Right kidney (tissue), 1 donor: ENCODE results near the gene SLC44A2.
"Not testable (repeated sequence)": the region's sequence is repeated elsewhere in the genome, so short reads cannot be mapped to it uniquely, and the experiment has no call there.

ENCODE experiments used
- DNase-seq: peaks from one replicate; pipeline ENCODE4 v3.0.0-alpha.2; 2016

SLC44A2 gene

GRCh38 chr19:10646456-10647159, 21.3 kb downstream of the SLC44A2 start:
- no peak for DNase-seq

- no peak for DNase-seq
These were observed 23.0 kb downstream of the SLC44A2 start for GRCh38 chr19:10648360-10648759.

DNA sequence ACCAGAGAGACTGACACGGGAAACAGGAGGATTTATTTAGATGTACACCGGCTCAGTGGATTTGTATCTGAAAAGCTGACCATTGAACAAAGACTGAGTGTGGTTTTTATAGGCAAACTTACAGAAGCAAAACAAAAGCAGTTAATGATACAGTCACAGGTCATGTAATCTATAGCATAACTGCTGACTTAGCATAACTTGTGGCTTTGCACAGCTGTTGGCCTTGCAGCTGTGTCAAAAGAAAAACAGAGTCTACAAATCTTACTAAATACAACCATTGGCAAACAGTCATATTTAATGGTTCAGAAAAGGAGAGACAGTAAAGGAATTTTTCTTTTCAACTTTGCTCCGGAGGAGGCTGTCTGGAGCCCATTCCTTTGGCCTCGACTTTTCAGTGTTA, 26.5 kb downstream of the SLC44A2 start:
- DNase-seq: no peak

- DNase-seq: no peak
These were observed 28.1 kb downstream of the SLC44A2 start for GRCh38 chr19:10653482-10653731.

DNA sequence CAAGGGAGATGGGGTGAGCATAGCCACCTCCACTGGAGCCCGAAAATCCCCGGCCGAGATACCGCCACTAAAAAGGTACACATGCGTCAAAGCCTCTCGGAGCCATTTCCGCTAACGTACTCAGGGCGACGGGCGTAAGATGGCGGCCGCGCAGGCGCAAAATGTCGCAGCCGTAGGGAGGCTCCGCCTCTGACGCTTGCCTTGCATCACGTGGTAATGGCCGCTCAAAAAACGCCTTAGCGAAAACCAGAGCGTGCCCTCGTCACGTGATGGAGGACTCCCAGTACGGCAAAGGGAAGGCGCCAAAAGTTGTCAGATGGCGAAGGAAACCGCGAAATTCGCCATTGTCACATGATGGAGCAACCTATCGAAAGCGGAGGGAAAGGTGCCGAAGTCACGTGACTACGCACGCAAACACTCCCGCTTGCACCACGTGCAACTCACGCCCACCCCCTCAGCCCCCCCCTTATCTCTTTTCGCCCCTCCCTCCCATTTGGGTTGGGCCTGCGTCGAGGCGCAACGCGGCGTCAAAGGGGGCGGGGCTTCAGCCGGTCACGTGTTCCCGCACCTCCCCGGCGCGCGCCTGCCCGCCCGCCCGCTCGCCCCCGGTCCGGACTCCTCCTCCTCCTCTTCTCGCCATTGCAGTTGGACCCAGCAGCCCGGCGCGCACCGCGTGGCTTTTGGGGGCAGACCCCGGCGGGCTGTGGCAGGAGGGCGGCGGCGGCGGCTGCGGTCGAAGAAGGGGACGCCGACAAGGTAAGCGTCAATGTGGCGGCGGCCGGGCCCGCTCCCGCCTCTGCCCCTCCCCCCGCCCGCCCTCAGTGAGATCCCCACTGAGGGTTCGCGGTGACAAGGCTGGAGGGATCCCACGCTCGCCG, 28.6 kb downstream of the SLC44A2 start, which contains the start of gene ILF3:
ILF3 (plus strand) TSS at position 615 of the 878 bp plus-strand sequence. CDS start 16,260 bp downstream, outside the sequence.
- peak; percentile 96 for DNase-seq

- DNase-seq: peak; percentile 52
These were observed 29.5 kb downstream of the SLC44A2 start for GRCh38 chr19:10654610-10655456.

- peak; percentile 27 for DNase-seq
These were observed 30.3 kb downstream of the SLC44A2 start for GRCh38 chr19:10655457-10656312.

GRCh38 chr19:10660346-10660745, 35.0 kb downstream of the SLC44A2 start:
- DNase-seq: no peak

DNA sequence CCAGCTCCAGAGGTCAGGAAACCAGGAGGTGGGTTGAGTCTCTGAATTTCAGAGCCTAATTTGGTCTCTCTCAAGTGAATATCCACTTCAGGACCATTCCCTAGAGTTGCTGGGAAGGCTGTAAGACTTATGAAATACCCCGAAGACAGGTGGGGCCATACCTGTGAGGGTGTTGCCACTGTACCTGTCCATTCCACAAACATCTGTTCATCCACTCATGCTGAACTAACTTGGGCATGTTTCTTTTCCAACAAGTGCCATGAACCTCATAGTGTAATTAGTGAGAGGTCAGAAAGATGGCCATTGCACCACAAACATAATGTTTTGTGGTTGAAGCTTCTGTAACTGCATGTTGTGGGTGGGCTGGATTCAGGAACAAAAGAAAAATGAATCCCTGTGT, 36.6 kb downstream of the SLC44A2 start:
- DNase-seq: no peak

DNA sequence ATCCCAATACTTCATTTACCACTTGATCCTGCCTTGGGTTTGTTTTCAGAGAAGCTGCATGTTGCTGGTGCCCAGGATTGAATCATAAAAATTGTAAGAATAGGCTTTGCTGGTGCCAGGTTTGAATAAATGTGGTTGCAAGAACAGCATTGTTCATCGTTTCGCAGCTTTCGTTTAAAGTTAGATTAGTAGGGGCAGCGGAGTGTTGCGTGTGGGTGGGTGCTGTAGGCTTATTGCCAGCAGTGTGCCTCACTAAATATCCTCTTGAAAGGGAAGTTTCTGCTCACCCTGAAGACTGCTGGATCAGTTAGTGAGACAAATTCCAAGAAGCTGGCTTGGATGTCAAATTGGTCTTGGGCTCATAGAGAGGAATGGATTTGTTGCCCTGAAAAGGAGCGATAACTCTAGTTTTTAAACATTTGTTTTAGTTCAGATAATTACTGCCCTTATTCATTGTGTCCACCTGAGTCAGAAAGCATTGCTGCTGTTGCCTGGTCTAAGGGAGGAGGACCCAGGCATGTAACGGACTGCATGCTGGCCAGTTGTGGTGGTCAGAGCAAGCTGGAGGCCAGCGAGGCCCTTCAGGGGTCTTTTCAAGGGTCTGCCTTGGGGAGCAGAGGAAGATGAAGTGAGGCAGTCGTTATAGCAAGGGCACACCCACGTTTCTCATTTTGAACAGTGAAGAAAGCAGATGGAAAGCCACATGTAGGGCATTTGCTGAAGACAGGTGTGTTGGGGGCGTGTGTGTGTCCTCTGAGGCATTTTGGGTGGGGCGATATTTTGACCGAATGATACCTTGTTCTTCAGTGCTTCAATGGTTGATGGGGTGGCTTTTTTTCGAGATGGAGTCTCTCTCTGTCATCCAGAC, 37.3 kb downstream of the SLC44A2 start:
- DNase-seq: no peak

DNA sequence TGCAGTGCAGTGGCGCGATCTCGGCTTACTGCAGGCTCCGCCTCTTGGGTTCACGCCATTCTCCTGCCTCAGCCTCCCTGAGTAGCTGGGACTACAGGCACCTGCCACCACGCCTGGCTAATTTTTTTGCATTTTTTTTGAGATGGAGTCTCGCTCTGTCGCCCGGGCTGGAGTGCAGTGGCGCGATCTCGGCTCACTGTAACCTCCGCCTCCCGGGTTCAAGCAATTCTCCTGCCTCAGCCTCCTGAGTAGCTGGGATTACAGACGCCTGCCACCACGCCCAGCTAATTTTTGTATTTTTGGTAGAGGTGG, 37.9 kb downstream of the SLC44A2 start:
- not testable (repeated sequence) for DNase-seq

DNA sequence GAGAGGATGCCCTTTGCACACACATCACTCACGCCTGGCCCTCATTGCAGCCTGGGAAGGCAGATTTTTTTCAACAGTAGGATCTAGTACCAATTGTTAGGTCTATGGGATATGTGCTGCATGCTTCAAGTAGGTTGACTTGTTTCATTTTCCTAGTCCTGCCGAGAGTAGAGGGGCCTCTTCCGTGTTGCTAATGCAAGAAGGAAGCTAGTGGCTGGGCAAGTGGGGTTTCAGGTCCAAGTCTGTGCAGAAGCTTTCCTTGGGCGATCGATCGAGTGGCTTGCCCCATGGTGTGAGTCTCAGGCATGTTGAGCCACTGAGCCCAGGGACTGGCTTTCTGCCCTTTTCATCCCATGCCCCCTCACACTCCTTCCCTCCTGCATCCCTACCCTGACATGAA, 42.5 kb downstream of the SLC44A2 start:
- DNase-seq: no peak

DNA sequence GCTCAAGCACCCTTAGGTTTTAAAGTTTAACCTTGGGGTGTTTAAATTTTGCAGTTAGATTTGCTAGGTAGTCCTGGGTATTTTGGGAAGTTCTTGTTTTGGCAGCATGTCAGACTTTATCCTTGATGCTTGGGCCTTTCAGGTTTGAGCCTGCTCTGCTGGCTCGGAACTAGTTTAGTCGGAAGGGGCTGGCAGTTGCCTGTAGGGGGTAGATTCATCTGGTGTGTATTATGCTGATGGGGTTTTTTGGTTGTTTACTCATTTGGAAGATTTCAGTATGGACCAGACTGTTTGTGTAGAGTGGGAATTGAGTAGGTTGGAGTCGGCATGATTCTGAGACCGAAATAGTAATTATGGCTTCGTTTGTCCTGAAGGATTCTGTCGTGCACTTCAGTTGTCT, 43.9 kb downstream of the SLC44A2 start:
- no peak for DNase-seq

DNA sequence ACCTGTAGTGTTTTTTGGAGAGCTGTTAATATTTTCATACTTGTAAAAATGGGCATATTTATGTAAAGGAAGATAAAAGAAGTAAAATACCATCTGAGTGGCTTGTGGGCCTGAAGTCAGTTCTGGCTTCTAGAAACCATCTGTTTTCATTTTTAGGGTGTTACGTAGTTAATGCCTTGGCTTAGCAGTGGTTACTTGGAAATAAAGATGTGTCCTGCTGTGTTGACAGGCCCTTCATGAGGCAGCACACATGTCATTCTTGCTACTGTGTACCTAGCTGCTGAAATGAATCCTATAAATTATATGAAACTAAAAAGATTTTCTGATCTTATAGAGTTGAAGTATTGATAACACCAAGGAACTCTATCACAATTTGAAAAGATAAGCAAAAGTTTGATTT, 44.8 kb downstream of the SLC44A2 start:
- DNase-seq: no peak

DNA sequence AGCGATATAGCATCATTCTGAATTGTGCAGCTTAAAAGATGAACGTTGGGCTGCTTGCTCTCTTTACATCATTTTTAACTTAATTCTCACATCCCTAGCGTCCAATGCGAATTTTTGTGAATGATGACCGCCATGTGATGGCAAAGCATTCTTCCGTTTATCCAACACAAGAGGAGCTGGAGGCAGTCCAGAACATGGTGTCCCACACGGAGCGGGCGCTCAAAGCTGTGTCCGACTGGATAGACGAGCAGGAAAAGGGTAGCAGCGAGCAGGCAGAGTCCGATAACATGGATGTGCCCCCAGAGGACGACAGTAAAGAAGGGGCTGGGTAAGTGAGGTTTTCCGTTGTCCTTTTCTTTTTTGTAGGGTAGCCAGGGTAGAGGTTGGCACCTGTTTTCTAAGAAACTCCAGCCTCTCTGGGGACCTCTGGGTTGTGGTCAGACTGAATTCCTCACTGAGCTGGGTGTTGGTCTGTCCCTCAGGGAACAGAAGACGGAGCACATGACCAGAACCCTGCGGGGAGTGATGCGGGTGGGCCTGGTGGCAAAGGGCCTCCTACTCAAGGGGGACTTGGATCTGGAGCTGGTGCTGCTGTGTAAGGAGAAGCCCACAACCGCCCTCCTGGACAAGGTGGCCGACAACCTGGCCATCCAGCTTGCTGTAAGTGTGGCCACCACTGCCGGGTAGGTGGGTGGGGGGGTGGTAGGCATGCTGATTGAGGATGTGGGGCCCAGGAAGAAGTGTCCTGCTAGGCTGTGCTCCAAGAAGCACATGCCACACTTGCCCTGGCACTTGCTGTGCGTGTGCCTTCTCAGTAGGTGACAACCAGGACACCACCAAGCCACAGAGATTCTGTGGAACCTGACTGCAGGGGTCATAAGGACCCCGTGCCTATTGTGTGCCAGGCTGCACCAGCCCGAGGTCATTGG, 45.8 kb downstream of the SLC44A2 start:
- no peak for DNase-seq

DNA sequence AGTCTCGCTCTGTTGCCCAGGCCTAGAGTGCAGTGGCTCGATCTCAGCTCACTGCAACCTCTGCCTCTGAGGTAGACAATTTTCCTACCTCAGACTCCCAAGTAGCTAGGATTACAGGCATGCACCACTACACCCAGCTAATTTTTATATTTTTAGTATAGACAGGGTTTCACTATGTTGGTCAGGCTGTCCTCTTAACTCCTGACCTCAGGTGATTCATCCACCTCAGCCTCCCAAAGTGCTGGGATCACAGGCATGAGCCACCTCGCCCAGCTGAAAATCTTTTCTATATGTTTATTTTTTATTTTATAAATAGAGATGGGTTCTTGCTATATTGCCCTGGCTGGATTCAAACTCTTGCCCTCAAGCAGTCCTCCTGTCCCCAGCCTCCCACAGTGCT, 46.6 kb downstream of the SLC44A2 start:
- DNase-seq: not testable (repeated sequence)

DNA sequence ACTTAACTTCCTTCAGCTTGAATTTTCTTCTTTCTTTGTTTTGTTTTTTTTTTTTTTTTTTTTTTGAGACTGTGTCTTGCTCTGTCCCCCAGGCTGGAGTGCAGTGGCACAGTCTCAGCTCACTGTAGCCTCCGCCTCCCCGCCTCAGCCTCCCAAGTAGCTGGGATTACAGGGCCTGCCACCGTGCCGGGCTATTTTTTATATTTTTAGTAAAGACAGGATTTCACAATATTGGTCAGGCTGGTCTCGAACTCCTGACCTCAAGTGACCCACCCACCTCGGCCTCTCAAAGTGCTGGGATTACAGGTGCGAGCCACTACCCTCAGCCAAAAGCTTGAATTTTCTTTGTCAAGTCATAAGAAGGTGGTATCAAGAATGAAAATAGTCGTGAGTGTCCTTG, 49.9 kb downstream of the SLC44A2 start:
- DNase-seq: not testable (repeated sequence)

- no peak for DNase-seq
These were observed 52.4 kb downstream of the SLC44A2 start for GRCh38 chr19:10677751-10678150.

- no peak for DNase-seq
These were observed 53.5 kb downstream of the SLC44A2 start for GRCh38 chr19:10678813-10679212.

DNA sequence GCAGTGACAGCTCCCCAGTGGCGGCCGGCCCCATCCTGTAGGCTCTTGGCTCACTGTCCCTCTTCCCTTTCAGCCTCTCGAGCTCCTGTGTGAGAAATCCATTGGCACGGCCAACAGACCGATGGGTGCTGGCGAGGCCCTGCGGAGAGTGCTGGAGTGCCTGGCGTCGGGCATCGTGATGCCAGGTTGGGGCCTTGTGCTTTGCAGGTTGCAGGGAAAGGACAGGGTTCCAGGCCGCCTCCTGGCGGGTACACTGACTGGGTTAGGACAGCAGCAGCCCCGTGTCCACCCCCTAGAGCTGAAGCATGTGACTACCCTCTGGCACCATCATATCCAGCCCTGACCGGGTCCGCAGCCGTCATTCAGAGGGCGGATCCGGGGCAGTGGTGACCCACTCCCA, 54.4 kb downstream of the SLC44A2 start:
- DNase-seq: no peak
